ENCODE data around the gene KRT8. TPM values are rescaled to one million over a fixed set of nuclear protein-coding genes. Genes with fewer than 3 reads are reported as not detected.

KRT8 gene
- total RNA-seq, 2 experiments from 2014 or later = 0.24 to 0.40 TPM

DNA sequence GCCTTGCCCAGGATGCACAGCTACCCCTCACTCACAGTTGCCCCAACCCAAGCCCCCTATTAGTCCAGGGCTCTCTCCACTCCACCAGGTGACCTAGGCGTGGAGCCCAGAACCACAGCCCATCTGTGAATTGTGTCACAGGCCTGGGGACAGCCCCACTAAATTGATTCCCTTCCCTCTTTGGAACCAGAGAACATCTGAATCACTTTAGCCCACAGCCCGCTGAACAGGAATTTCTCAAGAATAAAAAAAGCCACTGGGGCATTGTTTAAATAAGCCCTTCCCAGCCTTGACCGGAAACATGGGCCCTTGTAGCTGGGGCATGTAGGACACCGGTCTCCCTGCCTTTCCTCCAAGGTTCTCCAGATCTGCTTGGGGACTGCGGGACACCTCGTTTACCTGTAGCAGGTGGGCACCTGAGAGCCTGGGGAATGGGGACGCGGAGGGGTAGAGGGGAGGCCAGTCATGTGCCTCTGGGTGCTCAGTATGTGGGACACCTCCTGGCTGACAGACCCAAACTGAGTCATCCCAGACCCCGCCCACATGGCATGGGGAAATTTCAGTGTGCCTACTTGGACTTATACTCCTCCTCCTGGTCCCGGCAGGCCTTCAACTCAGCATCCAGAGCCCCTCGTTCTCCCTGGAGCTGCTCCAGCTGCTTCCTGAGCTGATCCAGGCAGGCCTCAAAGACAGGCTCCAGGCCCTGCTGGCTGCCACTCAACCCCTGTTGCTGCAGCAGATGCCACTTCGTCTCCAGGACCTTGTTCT is 57.4 kb downstream of the KRT8 start:
- no peak overlapping the region for H3K4me3 Mint-ChIP-seq
- no peaks in the 10 kb centered on the region for H3K9me3 Mint-ChIP-seq
- no peaks in the 10 kb centered on the region for H3K27me3 Mint-ChIP-seq (ENCODE audit: low read depth)
- no peak overlapping the region for H3K27ac Mint-ChIP-seq
- CTCF ChIA-PET = interaction anchor here (0.7 kb wide), 1 partner anchor 264 kb away, joined by 3 read pairs; no protein-coding TSS in a partner anchor
- DNase-seq = no peak
- intact Hi-C loops (cut with micrococcal nuclease) = no loop called here
- no peaks in the 10 kb centered on the region for H3K36me3 Mint-ChIP-seq (ENCODE audit: low read depth)
- no peaks in the 10 kb centered on the region for H3K4me1 Mint-ChIP-seq (ENCODE audit: low read depth)

Other genes starting within 250 kb of the KRT8 start
- not detected for gene KRT1, start 224.7 kb downstream of the KRT8 start, total RNA-seq
- gene KRT77, start 201.6 kb downstream of the KRT8 start, total RNA-seq = not detected
- not detected for gene KRT76, start 127.7 kb downstream of the KRT8 start, total RNA-seq
- gene KRT3, start 109.0 kb downstream of the KRT8 start, total RNA-seq = not detected
- gene KRT4, start 91.0 kb downstream of the KRT8 start, total RNA-seq = not detected
- gene KRT79, start 70.8 kb downstream of the KRT8 start, total RNA-seq = not detected
- not detected for gene KRT78, start 56.1 kb downstream of the KRT8 start, total RNA-seq
- 1 to 10 TPM; 7.5 to 7.9 TPM for gene KRT18, start 44.0 kb upstream of the KRT8 start, total RNA-seq
- 100 to 1,000 TPM; 813 to 821 TPM for gene EIF4B, start 101.4 kb upstream of the KRT8 start, total RNA-seq
- gene TNS2, start 145.0 kb upstream of the KRT8 start, total RNA-seq = under 1 TPM; 0.37 to 0.67 TPM
- 10 to 100 TPM; 20.1 to 20.2 TPM for gene SPRYD3, start 174.3 kb upstream of the KRT8 start, total RNA-seq
- 1 to 10 TPM; 3.7 to 6.4 TPM for gene IGFBP6, start 192.6 kb upstream of the KRT8 start, total RNA-seq
- under 1 TPM; 0.74 to 0.81 TPM for gene SOAT2, start 198.4 kb upstream of the KRT8 start, total RNA-seq